NCI-H345 treated with DMSO at 0.1 percent for 48 hours (cell line): ENCODE measurements around the gene TRPM4.
A peak's percentile ranks its signal among the peaks of the same experiment; 100 is the strongest.
"Not testable (repeated sequence)": the region's sequence is repeated elsewhere in the genome, so short reads cannot be mapped to it uniquely, and the experiment has no call there.

Experiments
- DNase-seq: peaks from one replicate; lab custom pipeline; 2025; ENCODE audit not compliant: unreplicated experiment; lab: John Stamatoyannopoulos, UW

The TRPM4 gene

GRCh38 chr19:49150106-49150943 is 7.3 kb upstream of the TRPM4 start:
- peak; percentile 74 for DNase-seq

- no peak for DNase-seq
These were observed 6.7 kb upstream of the TRPM4 start for GRCh38 chr19:49150944-49151243.

- DNase-seq, result peak; percentile 68
These were observed 6.1 kb upstream of the TRPM4 start for GRCh38 chr19:49151267-49152118.

GRCh38 chr19:49152119-49152550 is 5.5 kb upstream of the TRPM4 start:
- no peak for DNase-seq

GRCh38 chr19:49153167-49153809 is 4.3 kb upstream of the TRPM4 start:
- DNase-seq, result no peak

- no peak for DNase-seq
These were observed 3.3 kb upstream of the TRPM4 start for GRCh38 chr19:49154279-49154678.

- DNase-seq, result no peak
These were observed 2.4 kb upstream of the TRPM4 start, which contains the start of gene HRC for GRCh38 chr19:49155005-49155819. TSS of gene HRC (minus strand) at chr19:49155396. CDS start at chr19:49155237, 159 bp downstream.

- no peak for DNase-seq
These were observed 1.7 kb upstream of the TRPM4 start for GRCh38 chr19:49155820-49156346.

- DNase-seq, result no peak
These were observed 3.0 kb downstream of the TRPM4 start for GRCh38 chr19:49160450-49161189.

- DNase-seq, result no peak
These were observed 4.4 kb downstream of the TRPM4 start for GRCh38 chr19:49161987-49162386.

- no peak for DNase-seq
These were observed 7.6 kb downstream of the TRPM4 start for GRCh38 chr19:49165111-49165750.

GRCh38 chr19:49165865-49166301 is 8.3 kb downstream of the TRPM4 start:
- DNase-seq, result no peak

- DNase-seq, result no peak
These were observed 10.3 kb downstream of the TRPM4 start for GRCh38 chr19:49167857-49168409.

- DNase-seq, result no peak
These were observed 10.8 kb downstream of the TRPM4 start for GRCh38 chr19:49168421-49168820.

- DNase-seq, result no peak
These were observed 15.6 kb downstream of the TRPM4 start for GRCh38 chr19:49173198-49173597.

GRCh38 chr19:49180659-49181058 is 23.1 kb downstream of the TRPM4 start:
- no peak for DNase-seq

GRCh38 chr19:49182010-49182847 is 24.6 kb downstream of the TRPM4 start:
- DNase-seq, result not testable (repeated sequence)

- DNase-seq, result no peak
These were observed 25.3 kb downstream of the TRPM4 start for GRCh38 chr19:49182848-49183375.
